Epithelial cell of esophagus (primary cell): ENCODE measurements around the gene OSBPL1A.

ENCODE experiments used
- DNase-seq: peaks from one replicate; pipeline ENCODE4 v3.0.0; 2010; ENCODE audit warnings: low read depth
- H3K4me3 ChIP-seq: 2 replicates; pipeline ENCODE4 v1.5.1; 2011; ENCODE audit warnings: mild to moderate bottlenecking, low read length, control low read depth
- TF ChIP-seq, protein P1 (sequence below): IDR thresholded peaks from 2 replicates; pipeline ENCODE4 v1.5.1; 2011; ENCODE audit warnings: low read depth, mild to moderate bottlenecking, low read length, control low read depth, inconsistent platforms; ENCODE audit not compliant: insufficient read depth; ENCODE audit errors: missing control alignments

Gene OSBPL1A

DNA sequence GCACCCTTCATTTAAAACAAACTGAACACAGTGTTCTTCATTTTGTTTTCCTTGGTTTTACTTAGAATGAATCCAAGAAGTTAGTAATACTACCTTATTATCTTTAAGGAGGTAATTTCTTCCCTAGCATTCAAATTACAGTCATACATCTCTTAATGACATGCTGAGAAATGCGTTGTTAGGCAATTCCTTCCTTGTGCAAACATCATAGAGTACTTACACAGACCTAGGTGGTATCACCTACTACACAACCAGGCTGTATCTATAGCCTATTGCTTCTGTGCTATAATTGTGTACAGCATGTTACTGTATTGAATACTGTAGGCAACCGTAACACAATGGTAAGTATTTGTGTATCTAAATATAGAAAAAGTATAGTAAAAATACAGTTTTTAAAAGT is 267.1 kb downstream of the OSBPL1A start:
- DNase-seq = peak; percentile 30
- no peak overlapping the region for H3K4me3 ChIP-seq
- TF ChIP-seq, protein P1, sequence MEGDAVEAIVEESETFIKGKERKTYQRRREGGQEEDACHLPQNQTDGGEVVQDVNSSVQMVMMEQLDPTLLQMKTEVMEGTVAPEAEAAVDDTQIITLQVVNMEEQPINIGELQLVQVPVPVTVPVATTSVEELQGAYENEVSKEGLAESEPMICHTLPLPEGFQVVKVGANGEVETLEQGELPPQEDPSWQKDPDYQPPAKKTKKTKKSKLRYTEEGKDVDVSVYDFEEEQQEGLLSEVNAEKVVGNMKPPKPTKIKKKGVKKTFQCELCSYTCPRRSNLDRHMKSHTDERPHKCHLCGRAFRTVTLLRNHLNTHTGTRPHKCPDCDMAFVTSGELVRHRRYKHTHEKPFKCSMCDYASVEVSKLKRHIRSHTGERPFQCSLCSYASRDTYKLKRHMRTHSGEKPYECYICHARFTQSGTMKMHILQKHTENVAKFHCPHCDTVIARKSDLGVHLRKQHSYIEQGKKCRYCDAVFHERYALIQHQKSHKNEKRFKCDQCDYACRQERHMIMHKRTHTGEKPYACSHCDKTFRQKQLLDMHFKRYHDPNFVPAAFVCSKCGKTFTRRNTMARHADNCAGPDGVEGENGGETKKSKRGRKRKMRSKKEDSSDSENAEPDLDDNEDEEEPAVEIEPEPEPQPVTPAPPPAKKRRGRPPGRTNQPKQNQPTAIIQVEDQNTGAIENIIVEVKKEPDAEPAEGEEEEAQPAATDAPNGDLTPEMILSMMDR = no peak

- peak; percentile 14 for DNase-seq
- TF ChIP-seq, protein P1 = no peak
- H3K4me3 ChIP-seq = no peak overlapping the region
Observed at GRCh38 chr18:24128700-24129099, 268.9 kb downstream of the OSBPL1A start.

DNA sequence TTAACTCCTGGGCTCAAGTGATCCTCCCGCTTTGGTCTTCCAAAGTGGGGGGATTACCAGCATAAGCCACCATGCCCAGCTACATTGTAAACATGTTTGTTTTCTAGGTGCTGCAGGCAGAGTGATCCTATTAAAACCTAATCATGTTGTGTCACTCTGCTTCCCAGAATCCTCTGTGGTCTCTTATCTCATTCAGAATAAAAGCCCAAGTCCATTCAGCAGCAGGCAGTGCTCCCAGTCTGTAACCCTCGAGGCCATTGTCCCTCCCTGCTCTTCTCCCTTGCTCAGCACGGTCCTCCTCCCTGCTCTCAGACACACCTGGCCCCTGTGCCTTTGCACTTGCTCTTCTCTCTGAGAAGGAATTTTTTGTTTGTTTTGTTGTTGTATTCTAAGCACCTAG is 269.9 kb downstream of the OSBPL1A start:
- no peak overlapping the region for H3K4me3 ChIP-seq
- TF ChIP-seq, protein P1 = no peak
- DNase-seq = no peak

DNA sequence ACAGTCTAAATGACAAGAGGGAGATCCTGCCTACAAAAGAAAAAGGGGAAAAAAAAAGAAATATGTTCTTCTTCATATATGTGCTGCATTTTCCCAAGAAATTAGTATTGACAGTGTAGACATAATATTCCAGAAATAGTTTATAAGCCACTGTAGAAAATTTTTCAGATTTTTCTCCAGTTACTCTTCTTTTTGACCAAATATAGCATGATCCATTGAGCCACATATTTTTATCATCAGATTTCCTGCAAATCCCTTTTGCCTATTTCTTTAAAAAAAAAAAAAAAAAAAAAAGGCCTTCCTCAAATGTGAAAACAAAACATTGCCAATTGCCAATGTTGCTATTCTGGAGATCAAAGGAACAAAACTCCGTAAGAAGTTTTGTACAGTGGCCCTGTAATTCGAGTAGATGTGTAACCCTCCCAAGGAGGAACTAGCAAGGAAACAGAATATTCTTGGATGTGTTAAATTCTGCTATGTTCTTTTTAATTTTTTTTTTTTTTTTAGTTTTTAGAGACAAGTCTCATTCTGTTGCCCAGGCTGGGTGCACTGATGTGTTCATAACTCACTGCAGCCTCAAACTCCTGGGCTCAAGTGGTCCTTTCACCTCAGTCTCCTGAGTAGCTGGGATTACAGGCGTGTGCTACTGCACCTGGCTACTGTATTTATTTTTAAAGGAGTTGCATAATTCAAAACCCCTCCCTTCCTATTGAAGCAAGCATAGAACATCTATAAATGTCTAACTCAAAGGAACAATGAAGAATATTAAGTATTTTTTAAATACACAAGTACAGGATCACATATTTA is 271.3 kb downstream of the OSBPL1A start:
- DNase-seq = no peak
- TF ChIP-seq, protein P1 = no peak
- no peak overlapping the region for H3K4me3 ChIP-seq

GRCh38 chr18:24121625-24122024 is 276.0 kb downstream of the OSBPL1A start:
- no peak for DNase-seq
- TF ChIP-seq, protein P1 = no peak

DNA sequence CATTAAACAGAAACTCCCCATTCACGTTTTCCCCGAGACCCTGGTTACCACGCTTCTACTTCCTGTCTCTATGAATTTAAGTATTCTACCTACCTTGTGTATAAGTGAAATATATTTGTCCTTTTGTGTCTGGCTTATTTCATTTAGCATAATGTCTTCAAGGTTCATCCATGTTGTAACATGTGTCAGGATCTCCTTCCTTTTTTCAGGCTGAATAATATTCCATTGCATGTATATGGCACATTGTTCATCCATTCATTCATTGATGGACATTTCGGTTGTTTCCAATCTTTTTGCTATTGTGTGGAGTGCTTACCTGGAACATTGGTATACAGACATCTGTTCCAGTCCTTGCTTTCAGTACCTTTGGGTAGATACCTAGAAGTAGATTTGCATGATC is 276.9 kb downstream of the OSBPL1A start:
- DNase-seq = no peak
- H3K4me3 ChIP-seq = no peak overlapping the region
- TF ChIP-seq, protein P1 = no peak

More at GRCh38 chr18:24121625-24122024, 276.0 kb downstream of the OSBPL1A start:
- H3K4me3 ChIP-seq = no peak overlapping the region
